HG03460 (cell line): ENCODE data around the gene ENG.
A peak's percentile ranks its signal among the peaks of the same experiment; 100 is the strongest.
"Not testable (repeated sequence)": the region's sequence is repeated elsewhere in the genome, so short reads cannot be mapped to it uniquely, and the experiment has no call there.

Experiments used
- ATAC-seq: cut with Tn5 transposase; IDR thresholded peaks from one replicate; pipeline ENCODE4 v1.9.1; 2021; ENCODE audit not compliant: unreplicated experiment

The ENG gene

GRCh38 chr9:127878652-127879390 lies 24.4 kb upstream of the ENG start:
- ATAC-seq = no peak

- no peak for ATAC-seq
Observed at GRCh38 chr9:127878001-127878651, 23.7 kb upstream of the ENG start.

GRCh38 chr9:127877566-127877998 lies 23.1 kb upstream of the ENG start, which contains the start of gene AK1:
Gene AK1 (minus strand): TSS chr9:127877675. CDS start chr9:127874617, 3,058 bp downstream.
- no peak for ATAC-seq

GRCh38 chr9:127876764-127877562 lies 22.5 kb upstream of the ENG start:
- no peak for ATAC-seq

GRCh38 chr9:127876026-127876763 lies 21.7 kb upstream of the ENG start:
- ATAC-seq = no peak

GRCh38 chr9:127875306-127875966 lies 21.0 kb upstream of the ENG start:
- no peak for ATAC-seq

- ATAC-seq = no peak
Observed at GRCh38 chr9:127874301-127875221, 20.1 kb upstream of the ENG start.

- no peak for ATAC-seq
Observed at GRCh38 chr9:127873886-127874285, 19.4 kb upstream of the ENG start.

- ATAC-seq = no peak
Observed at GRCh38 chr9:127873223-127873691, 18.8 kb upstream of the ENG start.

- no peak for ATAC-seq
Observed at GRCh38 chr9:127872369-127873222, 18.1 kb upstream of the ENG start.

- ATAC-seq = no peak
Observed at GRCh38 chr9:127871531-127871930, 17.1 kb upstream of the ENG start.

- no peak for ATAC-seq
Observed at GRCh38 chr9:127870887-127871286, 16.4 kb upstream of the ENG start.

- ATAC-seq = not testable (repeated sequence)
Observed at GRCh38 chr9:127870153-127870491, 15.7 kb upstream of the ENG start.

GRCh38 chr9:127869310-127870152 lies 15.1 kb upstream of the ENG start:
- peak; percentile 53 for ATAC-seq

GRCh38 chr9:127868278-127868902 lies 13.9 kb upstream of the ENG start:
- no peak for ATAC-seq

- ATAC-seq = no peak
Observed at GRCh38 chr9:127867356-127868277, 13.2 kb upstream of the ENG start.
